Measurements from ENCODE around the gene DYNLRB1. TPM values are rescaled to one million over a fixed set of nuclear protein-coding genes. Genes with fewer than 3 reads are reported as not detected.

DYNLRB1 gene
- total and polyA plus RNA-seq, 4 donors, result 15.8 to 66.9 (median 44.8) TPM

DNA sequence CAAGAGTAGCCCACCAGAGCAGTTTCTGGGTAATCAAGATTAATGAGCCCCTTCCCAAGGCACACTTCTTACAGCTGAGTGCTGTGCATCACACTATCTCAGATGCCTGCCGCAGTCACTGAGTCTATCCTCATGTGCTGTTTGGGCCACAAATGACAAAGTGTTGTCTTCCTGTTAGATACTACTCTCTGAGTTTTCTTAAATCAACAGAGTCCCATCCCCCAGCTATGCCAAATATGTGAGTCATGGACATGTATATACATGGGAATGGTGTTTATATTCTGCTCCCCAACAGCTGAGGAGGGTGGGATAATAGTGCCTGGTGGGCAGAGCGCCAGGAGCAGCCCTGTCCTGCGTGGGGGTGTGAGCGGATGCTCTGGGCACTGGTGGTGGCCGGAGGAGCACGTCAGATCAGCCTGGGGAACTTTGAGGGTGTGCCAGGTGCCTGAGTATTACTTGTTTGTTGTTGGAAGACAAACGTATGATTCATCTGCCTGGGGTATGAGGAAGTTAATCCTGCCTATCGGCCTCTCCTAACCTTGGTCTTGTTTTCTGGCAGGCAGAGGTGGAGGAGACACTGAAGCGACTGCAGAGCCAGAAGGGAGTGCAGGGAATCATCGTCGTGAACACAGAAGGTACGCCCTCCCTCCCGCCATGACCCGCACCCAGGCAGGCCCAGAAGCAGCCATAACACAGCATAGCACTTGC lies 9.6 kb downstream of the DYNLRB1 start:
- H3K27me3 ChIP-seq (ENCODE audit: control insufficient read depth in 4 of 4, insufficient read depth in 4 of 4, low read length in 3 of 4), result no peaks in the 10 kb centered on the region
- WGBS, result 48% methylated on average over 14 of the region's 14 CpGs
- H3K4me3 ChIP-seq (ENCODE audit: low read depth in 1 of 3, low read length in 3 of 3), result no peak overlapping the region
- no peak overlapping the region for H3K9ac ChIP-seq (ENCODE audit: low read depth in 1 of 2, low read length in 2 of 2)
- TF ChIP-seq RXRA (IDR thresholded peaks at IDR 0.05) (peak in 1 of 2 donors; percentile 55), FOXA2 (IDR thresholded peaks at IDR 0.05) (peak; percentile 45), SP1 (IDR thresholded peaks at IDR 0.05) (peak; percentile 21), FOXA1 (IDR thresholded peaks at IDR 0.05) (no peak), HNF4A (conservative IDR thresholded peaks at IDR 0.05) (no peak), ZBTB33 (IDR thresholded peaks at IDR 0.05) (no peak), NR2F2 (IDR thresholded peaks at IDR 0.05) (no peak), JUND (IDR thresholded peaks at IDR 0.05) (peak; percentile 53 to 80), RAD21 (IDR thresholded peaks at IDR 0.05) (peak in 1 of 2 donors; percentile 9), YY1 (IDR thresholded peaks at IDR 0.05) (no peak)
- TF ChIP-seq, protein P1, sequence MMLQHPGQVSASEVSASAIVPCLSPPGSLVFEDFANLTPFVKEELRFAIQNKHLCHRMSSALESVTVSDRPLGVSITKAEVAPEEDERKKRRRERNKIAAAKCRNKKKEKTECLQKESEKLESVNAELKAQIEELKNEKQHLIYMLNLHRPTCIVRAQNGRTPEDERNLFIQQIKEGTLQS (IDR thresholded peaks at IDR 0.05), result no peak
- TF ChIP-seq, protein P2, sequence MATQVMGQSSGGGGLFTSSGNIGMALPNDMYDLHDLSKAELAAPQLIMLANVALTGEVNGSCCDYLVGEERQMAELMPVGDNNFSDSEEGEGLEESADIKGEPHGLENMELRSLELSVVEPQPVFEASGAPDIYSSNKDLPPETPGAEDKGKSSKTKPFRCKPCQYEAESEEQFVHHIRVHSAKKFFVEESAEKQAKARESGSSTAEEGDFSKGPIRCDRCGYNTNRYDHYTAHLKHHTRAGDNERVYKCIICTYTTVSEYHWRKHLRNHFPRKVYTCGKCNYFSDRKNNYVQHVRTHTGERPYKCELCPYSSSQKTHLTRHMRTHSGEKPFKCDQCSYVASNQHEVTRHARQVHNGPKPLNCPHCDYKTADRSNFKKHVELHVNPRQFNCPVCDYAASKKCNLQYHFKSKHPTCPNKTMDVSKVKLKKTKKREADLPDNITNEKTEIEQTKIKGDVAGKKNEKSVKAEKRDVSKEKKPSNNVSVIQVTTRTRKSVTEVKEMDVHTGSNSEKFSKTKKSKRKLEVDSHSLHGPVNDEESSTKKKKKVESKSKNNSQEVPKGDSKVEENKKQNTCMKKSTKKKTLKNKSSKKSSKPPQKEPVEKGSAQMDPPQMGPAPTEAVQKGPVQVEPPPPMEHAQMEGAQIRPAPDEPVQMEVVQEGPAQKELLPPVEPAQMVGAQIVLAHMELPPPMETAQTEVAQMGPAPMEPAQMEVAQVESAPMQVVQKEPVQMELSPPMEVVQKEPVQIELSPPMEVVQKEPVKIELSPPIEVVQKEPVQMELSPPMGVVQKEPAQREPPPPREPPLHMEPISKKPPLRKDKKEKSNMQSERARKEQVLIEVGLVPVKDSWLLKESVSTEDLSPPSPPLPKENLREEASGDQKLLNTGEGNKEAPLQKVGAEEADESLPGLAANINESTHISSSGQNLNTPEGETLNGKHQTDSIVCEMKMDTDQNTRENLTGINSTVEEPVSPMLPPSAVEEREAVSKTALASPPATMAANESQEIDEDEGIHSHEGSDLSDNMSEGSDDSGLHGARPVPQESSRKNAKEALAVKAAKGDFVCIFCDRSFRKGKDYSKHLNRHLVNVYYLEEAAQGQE (IDR thresholded peaks at IDR 0.05), result no peak
- H3K27ac ChIP-seq (ENCODE audit: low read depth in 1 of 2, low read length in 2 of 2), result peak overlapping the region; percentile 60
- peaks cover 3 to 32% (median 23%) of the 10 kb centered on the region in 4 donors for H3K36me3 ChIP-seq (ENCODE audit: control insufficient read depth in 4 of 4, insufficient read depth in 3 of 4, low read depth in 1 of 4, low read length in 3 of 4)
- peaks cover 0 to 6% (median 2%) of the 10 kb centered on the region in 4 donors for H3K4me1 ChIP-seq (ENCODE audit: control insufficient read depth in 4 of 4, insufficient read depth in 4 of 4, low read length in 3 of 4)
- H3K9me3 ChIP-seq (ENCODE audit: control insufficient read depth in 4 of 4, low read length in 3 of 4), result no peaks in the 10 kb centered on the region
- DNase-seq (ENCODE audit: low spot score), result no peak

DNA sequence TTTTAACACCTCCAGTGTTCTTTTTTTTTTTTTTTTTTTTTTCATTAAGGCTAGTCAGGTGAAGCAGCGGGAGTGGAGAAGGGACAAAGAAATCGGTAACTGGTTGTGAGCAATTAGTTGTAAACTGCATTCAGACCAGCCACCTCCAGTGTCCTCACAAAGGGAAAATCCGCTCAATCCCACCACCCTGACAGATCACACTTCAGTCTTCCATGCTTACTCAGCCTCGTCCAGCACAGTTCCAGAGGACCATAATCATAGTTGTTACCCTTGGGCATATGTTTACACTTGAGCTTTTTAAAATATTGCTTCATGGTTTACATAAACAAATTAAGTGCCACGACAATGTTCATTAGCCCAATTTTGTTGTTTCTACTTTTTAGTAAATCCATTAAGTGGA lies 10.2 kb downstream of the DYNLRB1 start:
- no peak overlapping the region for H3K9ac ChIP-seq (ENCODE audit: low read depth in 1 of 2, low read length in 2 of 2)
- no peaks in the 10 kb centered on the region for H3K27me3 ChIP-seq (ENCODE audit: control insufficient read depth in 4 of 4, insufficient read depth in 4 of 4, low read length in 3 of 4)
- WGBS, result 77% methylated on average over 5 of the region's 5 CpGs
- H3K36me3 ChIP-seq (ENCODE audit: control insufficient read depth in 4 of 4, insufficient read depth in 3 of 4, low read depth in 1 of 4, low read length in 3 of 4), result peaks cover 2 to 32% (median 23%) of the 10 kb centered on the region in 4 donors
- TF ChIP-seq EGR1 (IDR thresholded peaks at IDR 0.05; ENCODE audit: low read depth in 2 of 2), result no peak
- TF ChIP-seq GABPA (IDR thresholded peaks at IDR 0.05 in 1 of 2, conservative IDR thresholded peaks at IDR 0.05 in 1 of 2), result no peak
- TF ChIP-seq TAF1 (conservative IDR thresholded peaks at IDR 0.05), result no peak
- no peak for TF ChIP-seq FOXA2 (IDR thresholded peaks at IDR 0.05)
- no peak for TF ChIP-seq NR2F2 (IDR thresholded peaks at IDR 0.05)
- no peak for TF ChIP-seq YY1 (IDR thresholded peaks at IDR 0.05)
- no peak for TF ChIP-seq HNF4A (conservative IDR thresholded peaks at IDR 0.05)
- no peak for TF ChIP-seq JUND (IDR thresholded peaks at IDR 0.05)
- TF ChIP-seq FOXA1 (IDR thresholded peaks at IDR 0.05), result no peak
- no peak for TF ChIP-seq HNF4G (IDR thresholded peaks at IDR 0.05)
- TF ChIP-seq, protein P1 (IDR thresholded peaks at IDR 0.05), result no peak
- no peak for TF ChIP-seq ZBTB33 (IDR thresholded peaks at IDR 0.05)
- H3K4me3 ChIP-seq (ENCODE audit: low read depth in 1 of 3, low read length in 3 of 3), result no peak overlapping the region
- H3K27ac ChIP-seq (ENCODE audit: low read depth in 1 of 2, low read length in 2 of 2), result peak overlapping the region; percentile 0 to 34
- no peak for DNase-seq (ENCODE audit: low spot score)
- no peaks in the 10 kb centered on the region for H3K9me3 ChIP-seq (ENCODE audit: control insufficient read depth in 4 of 4, low read length in 3 of 4)
- H3K4me1 ChIP-seq (ENCODE audit: control insufficient read depth in 4 of 4, insufficient read depth in 4 of 4, low read length in 3 of 4), result peaks cover 0 to 6% (median 2%) of the 10 kb centered on the region in 4 donors
